GM18870 (cell line): ENCODE measurements around the gene CCDC150.
"Not testable (repeated sequence)": the region's sequence is repeated elsewhere in the genome, so short reads cannot be mapped to it uniquely, and the experiment has no call there.

Source experiments
- ATAC-seq: cut with Tn5 transposase; IDR thresholded peaks from one replicate; pipeline ENCODE4 v1.9.1; 2021; ENCODE audit warnings: moderate library complexity; ENCODE audit not compliant: unreplicated experiment

Gene CCDC150

GRCh38 chr2:196703695-196704094, 64.2 kb downstream of the CCDC150 start:
- ATAC-seq: no peak

GRCh38 chr2:196710056-196710455, 70.5 kb downstream of the CCDC150 start:
- not testable (repeated sequence) for ATAC-seq

GRCh38 chr2:196711625-196712024, 72.1 kb downstream of the CCDC150 start:
- ATAC-seq: no peak

GRCh38 chr2:196712867-196713266, 73.4 kb downstream of the CCDC150 start:
- ATAC-seq: no peak

- no peak for ATAC-seq
These were observed 79.0 kb downstream of the CCDC150 start for GRCh38 chr2:196718419-196719109.

GRCh38 chr2:196719110-196719872, 79.8 kb downstream of the CCDC150 start:
- peak; percentile 64 for ATAC-seq

- no peak for ATAC-seq
These were observed 84.1 kb downstream of the CCDC150 start for GRCh38 chr2:196723571-196723970.

- ATAC-seq: no peak
These were observed 85.7 kb downstream of the CCDC150 start for GRCh38 chr2:196725218-196725617.

GRCh38 chr2:196725882-196726281, 86.4 kb downstream of the CCDC150 start:
- no peak for ATAC-seq

- no peak for ATAC-seq
These were observed 89.9 kb downstream of the CCDC150 start for GRCh38 chr2:196729418-196729817.

GRCh38 chr2:196736646-196737045, 97.1 kb downstream of the CCDC150 start:
- ATAC-seq: not testable (repeated sequence)

- ATAC-seq: no peak
These were observed 97.5 kb downstream of the CCDC150 start for GRCh38 chr2:196737046-196737445.

GRCh38 chr2:196739031-196739430, 99.5 kb downstream of the CCDC150 start:
- ATAC-seq: no peak

GRCh38 chr2:196742216-196742615, 102.7 kb downstream of the CCDC150 start:
- no peak for ATAC-seq

GRCh38 chr2:196742685-196743084, 103.2 kb downstream of the CCDC150 start:
- ATAC-seq: no peak

GRCh38 chr2:196743165-196743564, 103.7 kb downstream of the CCDC150 start:
- no peak for ATAC-seq

GRCh38 chr2:196745711-196746110, 106.2 kb downstream of the CCDC150 start:
- no peak for ATAC-seq

- no peak for ATAC-seq
These were observed 107.9 kb downstream of the CCDC150 start for GRCh38 chr2:196747400-196747799.

GRCh38 chr2:196748123-196748522, 108.6 kb downstream of the CCDC150 start:
- ATAC-seq: no peak

- ATAC-seq: no peak
These were observed 110.9 kb downstream of the CCDC150 start for GRCh38 chr2:196750291-196750923.

- ATAC-seq: peak; percentile 96
These were observed 111.6 kb downstream of the CCDC150 start for GRCh38 chr2:196750977-196751631.
